Adipocyte (in vitro differentiated cells): ENCODE data around the gene PARVB.

ENCODE experiments used
- DNase-seq: peaks from one replicate; pipeline ENCODE4 v3.0.0-alpha.2; 2015; ENCODE audit warnings: low read depth
- H3K27me3 ChIP-seq: replicated peaks from 2 replicates; pipeline ENCODE4 v1.7.0; 2013; ENCODE audit warnings: mild to moderate bottlenecking, low read length, moderate library complexity; ENCODE audit not compliant: control insufficient read depth, insufficient read depth
- H3K36me3 ChIP-seq: 2 replicates; pipeline ENCODE4 v1.7.0; 2013; ENCODE audit warnings: low read length, mild to moderate bottlenecking, moderate library complexity; ENCODE audit not compliant: control insufficient read depth, insufficient read depth, severe bottlenecking
- H3K4me1 ChIP-seq: 2 replicates; pipeline ENCODE4 v1.7.0; 2013; ENCODE audit warnings: mild to moderate bottlenecking, low read length, moderate library complexity; ENCODE audit not compliant: control insufficient read depth, insufficient read depth
- H3K4me3 ChIP-seq: 2 replicates; pipeline ENCODE4 v1.7.0; 2013; ENCODE audit warnings: mild to moderate bottlenecking, low read length, moderate library complexity
- H3K9ac ChIP-seq: 2 replicates; pipeline ENCODE4 v1.7.0; 2013; ENCODE audit warnings: mild to moderate bottlenecking, low read length, moderate library complexity
- H3K9me3 ChIP-seq: 2 replicates; pipeline ENCODE4 v1.7.0; 2013; ENCODE audit warnings: mild to moderate bottlenecking, low read length, moderate library complexity; ENCODE audit not compliant: control insufficient read depth

The PARVB gene

GRCh38 chr22:44063462-44064371, 39.6 kb downstream of the PARVB start:
- H3K9me3 ChIP-seq = peaks cover 9% of the 10 kb centered on the region
- no peak overlapping the region for H3K4me3 ChIP-seq
- H3K9ac ChIP-seq = no peak overlapping the region
- no peaks in the 10 kb centered on the region for H3K36me3 ChIP-seq
- no peaks in the 10 kb centered on the region for H3K27me3 ChIP-seq
- H3K4me1 ChIP-seq = peaks cover 5% of the 10 kb centered on the region
- no peak for DNase-seq

GRCh38 chr22:44067033-44067432, 42.9 kb downstream of the PARVB start:
- no peak overlapping the region for H3K9ac ChIP-seq
- H3K27me3 ChIP-seq = no peaks in the 10 kb centered on the region
- no peaks in the 10 kb centered on the region for H3K36me3 ChIP-seq
- DNase-seq = no peak
- H3K4me1 ChIP-seq = no peaks in the 10 kb centered on the region
- H3K4me3 ChIP-seq = no peak overlapping the region
- H3K9me3 ChIP-seq = no peaks in the 10 kb centered on the region

- no peak overlapping the region for H3K4me3 ChIP-seq
- no peak overlapping the region for H3K9ac ChIP-seq
- H3K27me3 ChIP-seq = no peaks in the 10 kb centered on the region
- H3K9me3 ChIP-seq = no peaks in the 10 kb centered on the region
- H3K36me3 ChIP-seq = no peaks in the 10 kb centered on the region
- no peak for DNase-seq
- H3K4me1 ChIP-seq = no peaks in the 10 kb centered on the region
Observed at GRCh38 chr22:44067901-44068300, 43.8 kb downstream of the PARVB start.

DNA sequence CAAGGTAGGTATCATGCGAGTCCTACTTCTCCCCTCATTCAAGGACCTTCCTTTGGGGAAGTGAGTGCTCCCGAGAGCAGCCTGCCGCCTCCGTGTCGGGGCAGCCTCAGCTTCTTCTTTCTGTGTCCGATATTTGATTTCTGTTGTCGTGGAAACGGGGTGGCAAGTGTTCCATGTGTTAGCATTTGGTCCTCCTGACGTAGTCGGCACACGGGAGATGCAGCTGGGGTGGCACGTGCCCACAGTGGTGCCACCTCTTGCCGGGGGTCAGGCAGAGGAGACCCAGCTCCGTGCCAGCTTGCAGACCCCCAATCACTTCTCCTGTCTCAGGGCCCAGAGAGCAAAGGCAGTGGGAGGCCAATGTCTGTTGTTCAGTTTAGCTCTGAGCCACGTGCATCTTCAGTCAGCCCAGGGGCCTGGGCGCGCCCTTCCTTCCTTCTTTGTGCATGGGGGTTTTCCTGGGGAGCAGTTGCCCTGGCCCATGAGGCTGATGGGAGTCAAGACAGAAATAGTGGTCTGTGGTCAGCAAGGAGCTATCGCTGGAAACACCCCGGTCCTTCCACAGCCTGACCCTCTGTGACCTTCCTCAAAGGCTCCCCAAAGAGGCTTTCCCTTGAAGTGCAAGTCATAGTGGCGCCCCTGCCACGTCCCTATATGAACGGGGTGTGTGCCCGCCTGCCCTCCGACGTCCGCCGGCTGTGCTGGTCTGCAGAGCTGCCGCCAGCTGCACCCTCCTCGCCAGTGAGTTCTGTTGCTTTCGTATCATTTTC, 44.5 kb downstream of the PARVB start:
- Histone ChIP-seq H3K4me3 (no peak overlapping the region), H3K36me3 (no peaks in the 10 kb centered on the region), H3K27me3 (no peaks in the 10 kb centered on the region), H3K9ac (no peak overlapping the region), H3K9me3 (no peaks in the 10 kb centered on the region), H3K4me1 (no peaks in the 10 kb centered on the region)
- no peak for DNase-seq

DNA sequence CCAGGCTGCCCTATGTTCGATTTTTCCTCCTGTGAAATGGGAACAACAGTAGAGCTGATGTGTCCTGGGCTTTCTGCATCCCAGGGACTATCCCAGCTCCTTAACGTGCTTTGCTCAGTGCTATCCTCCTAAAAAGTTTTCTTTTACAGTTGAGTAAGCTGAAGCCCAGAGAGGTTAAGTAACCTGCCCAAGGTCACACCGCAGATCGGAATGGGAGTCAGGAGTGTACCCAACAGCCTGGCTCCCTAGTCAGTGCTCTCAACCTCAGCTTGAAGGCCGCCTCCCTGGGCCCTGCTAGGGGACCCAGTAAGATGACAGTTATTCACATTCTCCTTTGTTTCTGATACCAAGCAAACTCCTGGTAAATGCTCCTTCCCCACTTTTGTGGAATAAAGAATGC, 45.9 kb downstream of the PARVB start:
- H3K27me3 ChIP-seq = no peaks in the 10 kb centered on the region
- no peaks in the 10 kb centered on the region for H3K9me3 ChIP-seq
- no peaks in the 10 kb centered on the region for H3K4me1 ChIP-seq
- DNase-seq = no peak
- no peaks in the 10 kb centered on the region for H3K36me3 ChIP-seq
- no peak overlapping the region for H3K9ac ChIP-seq
- no peak overlapping the region for H3K4me3 ChIP-seq

DNA sequence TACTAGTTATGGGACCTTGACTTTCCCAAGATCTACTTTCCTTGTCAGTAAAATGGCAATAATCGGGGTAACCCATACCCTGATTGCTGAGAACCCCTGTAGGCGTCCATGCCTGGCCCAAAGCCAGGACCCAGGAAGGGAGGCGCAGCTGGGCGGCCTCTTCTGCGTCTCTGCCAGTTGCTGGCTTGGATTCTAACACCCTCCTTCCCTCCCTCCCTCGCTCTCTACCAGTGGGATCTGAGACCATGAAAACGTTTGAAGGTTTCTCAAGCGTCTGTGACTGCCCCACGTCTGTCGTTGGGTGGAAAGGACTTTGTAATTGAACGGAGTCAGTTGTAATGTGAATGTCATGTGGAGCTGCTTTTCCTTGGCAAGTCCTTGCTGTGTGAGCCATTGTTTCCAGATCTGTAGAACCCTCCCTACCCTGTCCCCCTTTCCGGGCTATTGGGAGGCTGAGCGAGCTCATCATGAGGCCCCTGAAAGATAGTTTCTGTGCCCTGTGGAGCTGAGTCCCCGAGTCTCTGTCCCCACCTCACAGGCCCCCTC, 47.8 kb downstream of the PARVB start:
- Histone ChIP-seq H3K36me3 (no peaks in the 10 kb centered on the region), H3K9me3 (no peaks in the 10 kb centered on the region), H3K9ac (no peak overlapping the region), H3K4me3 (no peak overlapping the region), H3K27me3 (no peaks in the 10 kb centered on the region), H3K4me1 (no peaks in the 10 kb centered on the region)
- no peak for DNase-seq

GRCh38 chr22:44074337-44074984, 50.4 kb downstream of the PARVB start:
- H3K27me3 ChIP-seq = no peaks in the 10 kb centered on the region
- H3K9ac ChIP-seq = no peak overlapping the region
- no peaks in the 10 kb centered on the region for H3K36me3 ChIP-seq
- DNase-seq = no peak
- H3K4me3 ChIP-seq = no peak overlapping the region
- no peaks in the 10 kb centered on the region for H3K4me1 ChIP-seq
- no peaks in the 10 kb centered on the region for H3K9me3 ChIP-seq

DNA sequence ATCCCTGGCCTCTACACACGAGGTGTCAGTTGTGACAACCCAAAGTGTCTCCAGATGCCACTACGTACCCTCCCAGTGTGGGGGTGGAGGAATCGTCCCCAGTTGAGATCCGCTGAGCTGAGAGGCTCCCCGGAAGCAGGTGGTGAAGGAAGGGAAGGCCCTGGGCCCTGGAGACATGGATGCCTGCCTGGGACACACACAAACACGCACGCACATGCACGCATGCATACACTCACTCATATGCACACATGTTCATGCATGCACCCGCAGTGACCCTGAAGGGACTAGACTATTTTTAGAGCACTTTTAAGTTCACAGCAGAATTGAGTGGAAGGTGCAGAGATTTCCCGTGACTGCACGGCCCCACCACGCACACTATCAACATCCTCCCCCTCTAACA, 50.9 kb downstream of the PARVB start:
- Histone ChIP-seq H3K9ac (no peak overlapping the region), H3K9me3 (no peaks in the 10 kb centered on the region), H3K4me3 (no peak overlapping the region), H3K27me3 (no peaks in the 10 kb centered on the region), H3K4me1 (no peaks in the 10 kb centered on the region), H3K36me3 (no peaks in the 10 kb centered on the region)
- DNase-seq = no peak

DNA sequence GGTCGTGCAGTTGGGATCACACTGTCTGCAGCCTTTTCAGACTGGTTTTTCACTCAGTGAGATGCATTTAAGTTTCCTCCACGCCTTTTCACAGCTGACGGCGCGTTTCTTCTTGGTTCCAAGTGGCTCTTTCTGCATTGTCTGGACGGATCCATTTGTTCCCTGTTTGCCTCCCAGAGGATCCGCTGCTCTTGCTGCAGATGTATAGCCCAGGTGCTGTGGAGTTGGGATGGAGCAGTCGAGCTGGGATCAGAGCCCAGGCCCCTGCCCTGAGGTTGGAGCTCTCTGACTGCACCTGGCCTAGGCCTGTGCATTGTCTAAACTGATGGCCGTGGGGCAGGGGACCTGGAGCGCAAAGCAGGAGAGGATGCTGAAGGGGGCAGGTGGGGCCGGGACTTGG, 51.6 kb downstream of the PARVB start:
- Histone ChIP-seq H3K4me1 (no peaks in the 10 kb centered on the region), H3K27me3 (no peaks in the 10 kb centered on the region), H3K9me3 (no peaks in the 10 kb centered on the region), H3K9ac (no peak overlapping the region), H3K36me3 (no peaks in the 10 kb centered on the region), H3K4me3 (no peak overlapping the region)
- DNase-seq = no peak

DNA sequence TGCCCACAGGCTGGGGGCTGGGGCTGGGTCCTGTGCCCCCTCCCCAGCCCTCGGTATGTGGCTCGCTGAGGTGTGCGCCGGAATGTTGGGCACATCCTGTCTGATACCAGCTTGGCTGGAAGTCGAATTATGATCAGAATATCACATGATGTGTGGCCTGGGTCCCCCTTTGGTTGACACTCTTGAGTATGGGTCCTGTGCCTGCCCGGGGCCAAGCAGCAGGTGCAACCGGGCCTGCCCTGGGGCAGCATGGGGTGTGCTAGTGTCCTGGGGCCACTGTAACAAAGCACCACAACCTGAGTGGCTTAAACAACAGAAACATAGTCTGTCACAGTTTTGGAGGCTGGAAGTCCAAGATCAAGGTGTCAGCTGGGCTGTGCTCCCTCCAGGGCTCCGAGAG, 52.7 kb downstream of the PARVB start:
- Histone ChIP-seq H3K9ac (no peak overlapping the region), H3K4me1 (no peaks in the 10 kb centered on the region), H3K27me3 (no peaks in the 10 kb centered on the region), H3K36me3 (no peaks in the 10 kb centered on the region), H3K4me3 (no peak overlapping the region), H3K9me3 (no peaks in the 10 kb centered on the region)
- no peak for DNase-seq
